Activated naive CD4-positive, alpha-beta T cell treated with anti-CD3 and anti-CD28 coated beads for 36 hours (primary cell): Measurements from ENCODE around the gene SPDYE3. TPM values are rescaled to one million over a fixed set of nuclear protein-coding genes. Genes with fewer than 3 reads are reported as not detected.
"Not testable (repeated sequence)": the region's sequence is repeated elsewhere in the genome, so short reads cannot be mapped to it uniquely, and the experiment has no call there.

Experiments
- CTCF ChIA-PET: fragments of 350-600 bp; sonication (Branson Sonifier 250); formaldehyde crosslinking; loops from one replicate; lab custom pipeline; 2021; ENCODE audit warnings: antibody characterized with exemption; lab: Charles Lee
- DNase-seq: peaks from one replicate; pipeline ENCODE4 v3.0.0-alpha.2; 2020
- H3K27ac Mint-ChIP-seq: one replicate; pipeline ENCODE4 v1.8.0; 2021; ENCODE audit warnings: mild to moderate bottlenecking, mixed read lengths
- H3K27me3 Mint-ChIP-seq: one replicate; pipeline ENCODE4 v1.8.0; 2021; ENCODE audit warnings: low read depth, mixed read lengths
- H3K36me3 Mint-ChIP-seq: one replicate; pipeline ENCODE4 v1.8.0; 2021; ENCODE audit warnings: low read depth, mixed read lengths
- H3K4me1 Mint-ChIP-seq: one replicate; pipeline ENCODE4 v1.8.0; 2021; ENCODE audit warnings: low read depth, mixed read lengths
- H3K4me3 Mint-ChIP-seq: one replicate; pipeline ENCODE4 v1.8.0; 2021; ENCODE audit warnings: mild to moderate bottlenecking, moderate library complexity, mixed read lengths
- H3K9me3 Mint-ChIP-seq: one replicate; pipeline ENCODE4 v1.8.0; 2021; ENCODE audit warnings: mixed read lengths
- intact Hi-C: fragments of 100-400 bp; cut with micrococcal nuclease; formaldehyde crosslinking; loops from one replicate; pipeline ENCODE4 v1.15.1; 2023
- total RNA-seq, 2 experiments: library from RNA; stranded (reverse); gene quantifications; one replicate each; pipeline ENCODE4 v1.2.3, GENCODE V29; 2021

The SPDYE3 gene
- total RNA-seq, 2 experiments from 2014 or later = not detected

DNA sequence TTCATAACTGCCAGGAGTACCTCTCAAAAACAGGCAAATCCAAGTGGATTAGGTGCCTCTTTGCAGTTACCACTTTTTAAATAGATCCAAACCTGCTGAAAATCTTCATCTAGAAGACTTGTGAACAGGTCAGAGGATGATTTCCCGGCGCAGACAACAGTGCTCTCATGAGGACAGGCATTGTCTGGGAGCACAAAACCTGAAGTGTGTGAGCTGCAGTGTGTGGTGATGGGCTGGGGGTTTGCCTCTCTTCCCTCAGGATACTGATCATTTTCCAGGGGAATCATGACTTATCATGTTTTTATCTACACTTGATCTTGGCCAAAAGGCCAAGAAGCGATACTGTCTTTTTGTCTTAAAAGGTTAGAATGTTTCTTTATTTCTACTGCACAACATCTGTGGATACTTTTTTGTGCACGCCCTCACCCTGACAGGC is 36.6 kb downstream of the SPDYE3 start:
- CTCF ChIA-PET = interaction anchor here (0.6 to 1.7 kb wide), 6 partner anchors 9 to 215 kb away, joined by 3 to 4 read pairs (median 3); no protein-coding TSS in a partner anchor
- peak overlapping the region; percentile 91 for H3K27ac Mint-ChIP-seq
- H3K4me3 Mint-ChIP-seq, DNase-seq, H3K9me3 Mint-ChIP-seq, H3K27me3 Mint-ChIP-seq: not testable (repeated sequence)
- H3K36me3 Mint-ChIP-seq = peaks cover 45% of the 10 kb centered on the region
- peaks cover 38% of the 10 kb centered on the region for H3K4me1 Mint-ChIP-seq
- intact Hi-C loops = loop anchor here (5.0 kb wide), 1 partner anchor 212 kb away; no protein-coding TSS in a partner anchor

DNA sequence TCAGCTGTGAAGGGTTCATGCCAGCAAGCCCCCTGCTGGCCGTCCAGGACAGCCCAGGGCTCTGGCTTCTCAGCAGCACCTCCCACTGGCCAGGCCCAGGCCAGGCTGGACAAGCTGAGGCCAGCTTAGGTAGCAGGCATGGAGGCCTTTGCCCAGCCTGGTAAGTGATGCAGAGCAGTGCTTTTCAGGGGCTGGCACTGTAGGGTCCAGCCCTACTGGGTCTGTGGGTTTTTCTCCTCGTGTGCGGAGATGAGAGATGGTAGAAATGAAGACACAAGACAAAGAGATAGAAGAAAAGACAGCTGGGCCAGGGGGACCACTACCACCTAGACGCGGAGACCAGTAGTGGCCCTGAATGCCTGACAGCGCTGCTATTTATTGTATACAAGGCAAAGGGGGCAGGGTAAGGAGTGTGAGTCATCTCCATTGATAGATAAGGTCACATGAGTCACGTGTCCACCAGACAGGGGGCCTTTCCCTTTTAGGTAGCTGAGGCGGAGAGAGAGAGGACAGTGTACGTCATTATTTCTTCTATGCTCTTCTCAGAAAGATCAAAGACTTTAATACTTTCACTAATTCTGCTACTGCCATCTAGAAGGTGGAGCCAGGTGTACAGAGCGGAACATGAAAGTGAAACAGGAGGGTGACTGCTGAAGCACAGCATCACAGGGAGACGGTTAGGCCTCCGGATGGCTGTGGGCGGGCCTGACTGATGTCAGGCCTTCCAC is 37.2 kb downstream of the SPDYE3 start:
- H3K4me3 Mint-ChIP-seq = peak overlapping the region; percentile 64

DNA sequence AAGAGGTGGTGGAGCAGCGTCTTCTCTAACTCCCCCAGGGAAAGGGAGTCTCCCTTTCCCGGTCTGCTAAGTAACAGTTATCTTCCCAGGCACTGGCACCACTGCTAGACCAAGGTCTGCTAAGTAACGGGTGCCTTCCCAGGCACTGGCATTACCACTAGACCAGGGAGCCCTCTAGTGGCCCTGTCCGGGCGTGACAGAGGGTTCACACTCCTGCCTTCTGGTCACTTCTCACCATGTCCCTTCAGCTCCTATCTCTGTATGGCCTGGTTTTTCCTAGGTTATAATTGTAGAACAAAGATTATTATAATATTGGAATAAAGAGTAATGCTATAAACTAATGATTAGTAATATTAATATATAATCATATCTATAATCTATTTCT is 37.8 kb downstream of the SPDYE3 start:
- H3K27me3 Mint-ChIP-seq = not testable (repeated sequence)
- H3K4me1 Mint-ChIP-seq = peaks cover 38% of the 10 kb centered on the region

More for the DNA sequence above, 37.2 kb downstream of the SPDYE3 start:
- not testable (repeated sequence) for H3K9me3 Mint-ChIP-seq, H3K27me3 Mint-ChIP-seq
- H3K27ac Mint-ChIP-seq = peak overlapping the region; percentile 91
- intact Hi-C loops = loop anchor here (1.0 to 5.0 kb wide), 3 partner anchors 123 to 212 kb away; no protein-coding TSS in a partner anchor
- CTCF ChIA-PET = interaction anchor here (0.6 to 1.7 kb wide), 8 partner anchors 10 to 218 kb away, joined by 3 to 4 read pairs (median 3); partner anchors contain the start of gene MBLAC1
- H3K36me3 Mint-ChIP-seq = peaks cover 46% of the 10 kb centered on the region
- H3K4me1 Mint-ChIP-seq = peaks cover 38% of the 10 kb centered on the region
- DNase-seq = peak; percentile 90

DNA sequence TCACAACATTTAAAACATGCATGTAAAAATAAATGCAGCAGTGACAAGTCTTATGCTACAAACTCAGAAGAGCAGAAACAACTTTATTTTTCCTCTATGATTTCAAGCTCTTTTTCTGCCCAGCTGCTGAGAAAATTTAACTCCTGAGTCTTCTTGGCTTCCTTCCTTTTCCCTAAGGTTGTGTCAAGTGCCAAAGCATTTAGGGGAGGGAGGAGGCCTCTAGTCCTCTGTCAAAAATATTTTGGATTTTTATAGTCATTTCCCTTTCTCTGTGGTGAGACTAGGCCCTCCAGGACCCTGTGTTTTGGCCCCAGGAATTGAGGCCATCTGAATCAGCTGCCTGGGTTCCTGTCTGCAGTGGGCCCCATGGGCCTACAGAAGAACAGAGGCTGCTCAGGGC is 39.4 kb downstream of the SPDYE3 start:
- Mint-ChIP-seq H3K27ac (peak overlapping the region; percentile 13), H3K4me3 (no peak overlapping the region)

More for the DNA sequence above, 37.8 kb downstream of the SPDYE3 start:
- Mint-ChIP-seq H3K27ac (peak overlapping the region; percentile 91), H3K36me3 (peaks cover 46% of the 10 kb centered on the region)
- not testable (repeated sequence) for H3K4me3 Mint-ChIP-seq, H3K9me3 Mint-ChIP-seq
- DNase-seq = peak; percentile 82
- CTCF ChIA-PET = interaction anchor here (0.6 to 2.2 kb wide), 6 partner anchors 51 to 218 kb away, joined by 3 to 10 read pairs (median 3); partner anchors contain the start of gene MBLAC1
- intact Hi-C loops = loop anchor here (1.0 to 5.0 kb wide), 2 partner anchors 124 to 138 kb away; no protein-coding TSS in a partner anchor

DNA sequence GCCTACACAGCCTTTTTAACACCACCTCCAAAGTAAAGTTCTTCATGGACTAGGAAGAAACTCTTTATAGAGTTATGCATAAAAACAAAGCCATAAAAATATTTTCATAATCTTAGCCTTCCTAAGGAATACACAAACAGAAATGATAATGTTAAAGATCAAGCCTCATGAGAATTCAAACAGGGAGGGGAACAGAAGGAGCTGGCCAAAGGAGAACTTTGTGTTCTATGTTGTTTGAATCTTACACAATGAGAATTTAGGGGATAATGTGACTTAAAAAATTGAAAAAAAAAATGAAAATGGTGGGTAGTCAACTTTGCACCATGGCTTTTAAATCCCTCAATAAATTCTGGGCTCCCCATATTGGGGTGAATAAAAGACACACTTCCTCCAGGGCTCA is 41.3 kb downstream of the SPDYE3 start:
- CTCF ChIA-PET = no interaction called here
- H3K27me3 Mint-ChIP-seq = no peaks in the 10 kb centered on the region
- H3K4me3 Mint-ChIP-seq = no peak overlapping the region

More for the DNA sequence above, 39.4 kb downstream of the SPDYE3 start:
- H3K9me3 Mint-ChIP-seq = no peaks in the 10 kb centered on the region
- H3K4me1 Mint-ChIP-seq = peaks cover 37% of the 10 kb centered on the region
- DNase-seq = no peak
- CTCF ChIA-PET = interaction anchor here (0.7 to 2.2 kb wide), 3 partner anchors 61 to 216 kb away, joined by 3 to 10 read pairs (median 3); no protein-coding TSS in a partner anchor
- H3K27me3 Mint-ChIP-seq = no peaks in the 10 kb centered on the region
- intact Hi-C loops = loop anchor here (5.0 kb wide), 1 partner anchor 140 kb away; no protein-coding TSS in a partner anchor
- H3K36me3 Mint-ChIP-seq = peaks cover 51% of the 10 kb centered on the region

DNA sequence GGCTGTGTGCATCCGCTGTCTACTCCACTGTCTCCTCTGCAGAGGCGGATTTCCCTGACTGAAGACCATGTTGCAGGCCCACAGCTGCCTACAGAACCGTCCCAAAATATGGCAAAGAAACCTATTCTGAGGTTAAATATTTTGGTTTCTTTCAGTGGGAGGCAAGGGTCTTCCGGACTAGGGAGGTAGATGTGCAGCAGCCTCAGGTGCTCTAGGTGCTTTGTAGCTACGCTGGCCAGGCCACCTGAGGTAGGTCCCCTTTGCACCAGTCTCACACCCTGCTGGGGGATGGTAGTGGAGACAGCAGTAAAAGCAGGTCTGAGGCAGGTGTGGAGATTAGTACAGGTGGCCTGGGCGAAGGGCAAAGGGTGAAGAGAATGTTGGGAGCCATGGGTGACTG is 42.3 kb downstream of the SPDYE3 start:
- H3K36me3 Mint-ChIP-seq = peaks cover 45% of the 10 kb centered on the region
- CTCF ChIA-PET = no interaction called here
- DNase-seq = no peak
- intact Hi-C loops = loop anchor here (5.0 kb wide), 1 partner anchor 142 kb away; no protein-coding TSS in a partner anchor
- H3K4me1 Mint-ChIP-seq = peaks cover 34% of the 10 kb centered on the region
- H3K4me3 Mint-ChIP-seq = no peak overlapping the region
- H3K9me3 Mint-ChIP-seq = no peaks in the 10 kb centered on the region
- no peak overlapping the region for H3K27ac Mint-ChIP-seq
- no peaks in the 10 kb centered on the region for H3K27me3 Mint-ChIP-seq

More for the DNA sequence above, 41.3 kb downstream of the SPDYE3 start:
- no peak for DNase-seq
- H3K9me3 Mint-ChIP-seq = no peaks in the 10 kb centered on the region
- peak overlapping the region; percentile 56 for H3K27ac Mint-ChIP-seq
- H3K4me1 Mint-ChIP-seq = peaks cover 40% of the 10 kb centered on the region
- H3K36me3 Mint-ChIP-seq = peaks cover 47% of the 10 kb centered on the region
- intact Hi-C loops = loop anchor here (5.0 kb wide), 1 partner anchor 142 kb away; no protein-coding TSS in a partner anchor

DNA sequence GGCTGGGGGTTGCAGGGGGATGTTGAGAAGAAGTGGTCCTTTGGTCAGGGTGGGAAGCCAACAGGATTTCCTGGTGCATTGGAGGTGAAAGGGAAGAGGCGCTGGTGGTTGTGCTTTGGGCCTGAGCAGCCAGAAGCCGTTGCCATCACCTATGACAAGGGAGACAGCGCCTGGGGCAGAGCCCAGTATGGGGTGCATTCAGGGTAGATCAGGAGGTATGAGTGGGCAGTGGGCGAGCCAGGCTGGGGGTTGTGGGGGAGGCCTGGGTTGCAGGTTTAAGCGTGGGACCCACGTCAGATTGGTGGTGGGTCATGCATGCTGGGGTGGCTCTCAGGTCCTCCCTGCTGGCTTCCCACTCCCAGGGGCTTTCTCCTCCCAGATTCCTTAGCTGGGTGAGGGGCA is 44.2 kb downstream of the SPDYE3 start:
- no peak for DNase-seq
- intact Hi-C loops = no loop called here
- no peaks in the 10 kb centered on the region for H3K9me3 Mint-ChIP-seq
- H3K4me1 Mint-ChIP-seq = peaks cover 28% of the 10 kb centered on the region
- CTCF ChIA-PET = interaction anchor here (1.0 kb wide), 1 partner anchor 218 kb away, joined by 3 read pairs; no protein-coding TSS in a partner anchor
- no peak overlapping the region for H3K27ac Mint-ChIP-seq
- H3K27me3 Mint-ChIP-seq = no peaks in the 10 kb centered on the region
- no peak overlapping the region for H3K4me3 Mint-ChIP-seq
- peaks cover 45% of the 10 kb centered on the region for H3K36me3 Mint-ChIP-seq

DNA sequence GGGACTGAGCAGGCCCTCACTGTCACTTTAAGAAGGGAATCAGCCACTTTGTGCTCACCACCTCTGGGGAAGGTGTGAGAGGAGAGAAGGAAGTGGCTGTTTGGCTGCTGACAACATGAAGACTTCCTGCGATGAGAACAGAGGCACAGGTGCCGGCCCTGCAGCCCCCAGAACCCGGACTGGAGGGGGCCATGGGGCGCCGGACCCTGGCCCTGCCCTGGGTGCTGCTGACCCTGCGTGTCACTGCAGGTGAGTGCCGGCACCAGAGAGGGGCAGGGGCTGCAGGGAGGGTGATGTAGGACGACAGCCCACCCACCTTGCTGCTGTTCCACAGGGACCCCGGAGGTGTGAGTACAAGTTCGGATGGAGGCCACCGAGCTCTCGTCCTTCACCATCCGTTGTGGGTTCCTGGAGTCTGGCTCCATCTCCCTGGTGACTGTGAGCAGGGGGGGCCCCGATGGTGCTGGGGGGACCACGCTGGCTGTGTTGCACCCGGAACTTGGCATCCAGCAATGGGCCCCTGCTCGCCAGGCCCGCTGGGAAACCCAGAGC is 44.8 kb downstream of the SPDYE3 start:
- not testable (repeated sequence) for H3K4me3 Mint-ChIP-seq

DNA sequence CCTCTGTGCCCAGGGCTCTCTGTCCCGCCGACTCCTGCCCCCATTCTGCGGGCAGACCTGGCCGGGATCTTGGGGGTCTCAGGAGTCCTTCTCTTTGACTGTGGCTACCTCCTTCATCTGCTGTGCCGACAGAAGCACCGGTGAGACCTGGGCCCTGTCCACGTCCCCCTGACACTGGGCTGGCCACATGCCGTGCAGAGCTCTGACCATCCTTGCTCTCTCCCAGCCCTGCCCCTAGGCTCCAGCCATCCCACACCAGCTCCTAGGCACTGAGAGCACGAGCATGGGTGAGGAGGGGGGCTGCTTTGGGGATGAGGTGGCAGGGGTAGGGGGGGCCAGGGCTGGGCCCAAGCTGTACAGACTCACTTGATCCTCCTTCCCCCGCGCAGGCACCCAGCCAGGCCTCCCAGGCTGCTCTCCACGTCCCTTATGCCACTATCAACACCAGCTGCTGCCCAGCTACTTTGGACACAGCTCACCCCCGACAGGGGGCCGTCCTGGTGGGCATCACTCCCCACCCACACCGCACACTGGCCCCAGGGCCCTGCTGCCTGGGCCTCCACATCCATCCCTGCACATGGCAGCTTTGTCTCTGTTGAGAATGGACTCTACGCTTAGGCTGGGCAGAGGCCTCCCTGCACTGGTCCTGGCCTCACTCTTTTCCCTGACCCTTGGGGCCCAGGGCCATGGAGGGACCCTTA is 45.6 kb downstream of the SPDYE3 start:
- H3K36me3 Mint-ChIP-seq = peaks cover 32% of the 10 kb centered on the region

More for the DNA sequence above, 44.8 kb downstream of the SPDYE3 start:
- DNase-seq, H3K27ac Mint-ChIP-seq, H3K27me3 Mint-ChIP-seq, intact Hi-C loops, H3K9me3 Mint-ChIP-seq: not testable (repeated sequence)
- Mint-ChIP-seq H3K36me3 (peaks cover 38% of the 10 kb centered on the region), H3K4me1 (peaks cover 28% of the 10 kb centered on the region)
- CTCF ChIA-PET = interaction anchor here (1.0 kb wide), 1 partner anchor 219 kb away, joined by 3 read pairs; no protein-coding TSS in a partner anchor

DNA sequence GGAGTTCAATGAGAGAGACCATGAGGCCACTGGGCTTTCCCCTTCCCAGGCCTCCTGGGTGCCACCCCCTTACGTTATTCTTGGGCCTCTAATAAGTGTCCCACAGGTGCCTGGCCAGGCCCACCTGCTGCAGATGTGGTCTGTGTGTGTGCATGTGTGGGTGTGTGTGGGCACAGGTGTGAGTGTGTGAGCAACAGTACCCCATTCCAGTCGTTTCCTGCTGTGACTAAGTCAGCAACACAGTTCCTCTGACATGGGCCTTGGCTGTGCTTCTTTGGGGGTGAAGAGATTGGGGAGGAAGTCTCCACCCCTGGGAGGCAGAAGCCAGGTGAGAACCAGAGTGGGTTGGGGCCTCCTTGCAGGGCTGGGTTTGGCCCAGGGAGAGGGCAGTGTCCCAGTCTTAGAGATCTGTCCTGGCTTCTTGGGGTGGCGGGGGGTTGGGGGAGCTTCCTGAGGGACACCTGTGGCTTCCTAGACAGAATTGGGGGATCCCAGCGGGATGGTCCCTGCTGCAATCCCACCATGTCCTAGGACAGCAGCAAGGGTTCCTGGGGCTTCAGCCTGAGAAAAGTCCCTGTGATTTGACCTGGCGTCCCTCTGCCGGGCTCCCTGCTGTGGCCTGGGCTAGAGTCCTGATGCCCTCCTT is 46.3 kb downstream of the SPDYE3 start:
- intact Hi-C loops = no loop called here
- peaks cover 33% of the 10 kb centered on the region for H3K36me3 Mint-ChIP-seq
- CTCF ChIA-PET = interaction anchor here (0.8 to 1.4 kb wide), 2 partner anchors 43 to 54 kb away, joined by 4 read pairs; no protein-coding TSS in a partner anchor
- no peak overlapping the region for H3K4me3 Mint-ChIP-seq
- H3K27ac Mint-ChIP-seq = no peak overlapping the region
- H3K9me3 Mint-ChIP-seq = no peaks in the 10 kb centered on the region
- H3K4me1 Mint-ChIP-seq = peaks cover 28% of the 10 kb centered on the region
- peak; percentile 50 for DNase-seq
- H3K27me3 Mint-ChIP-seq = no peaks in the 10 kb centered on the region

More for the DNA sequence above, 45.6 kb downstream of the SPDYE3 start:
- H3K27ac Mint-ChIP-seq = no peak overlapping the region
- H3K4me3 Mint-ChIP-seq = no peak overlapping the region
- no peaks in the 10 kb centered on the region for H3K27me3 Mint-ChIP-seq
- H3K9me3 Mint-ChIP-seq = no peaks in the 10 kb centered on the region
- DNase-seq = no peak
- intact Hi-C loops = no loop called here
- H3K4me1 Mint-ChIP-seq = peaks cover 28% of the 10 kb centered on the region
- CTCF ChIA-PET = interaction anchor here (1.4 kb wide), 1 partner anchor 54 kb away, joined by 4 read pairs; no protein-coding TSS in a partner anchor

DNA sequence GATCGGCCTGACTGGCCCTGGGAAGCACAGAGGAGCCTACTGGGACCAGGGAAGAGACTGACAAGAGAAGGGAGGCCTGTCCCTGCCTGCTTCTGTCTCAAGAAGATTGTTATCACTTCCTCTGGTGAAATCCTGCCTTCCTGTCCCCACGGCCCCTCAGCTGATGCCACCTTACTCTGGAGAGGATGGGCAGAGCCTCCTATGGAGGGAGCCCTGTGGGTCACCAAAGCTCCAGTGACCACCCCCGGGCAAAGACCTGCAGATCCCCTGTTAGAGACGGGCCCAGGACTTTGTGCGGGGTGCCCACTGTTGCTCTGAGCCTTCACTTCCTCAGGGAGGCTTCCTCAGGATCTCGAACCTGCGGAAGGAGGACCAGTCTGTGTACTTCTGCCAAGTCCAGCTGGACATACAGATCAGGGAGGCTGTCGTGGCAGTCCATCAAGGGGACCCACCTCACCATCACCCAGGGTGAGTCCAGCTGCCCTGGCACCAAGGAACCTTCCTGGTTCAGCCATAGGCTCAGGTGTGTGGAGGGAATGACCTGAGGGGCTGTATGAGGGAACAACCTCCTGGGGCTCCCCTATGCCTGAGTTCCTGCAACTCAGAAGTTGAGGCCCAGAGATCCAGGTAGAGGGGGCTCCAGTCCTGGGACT is 49.0 kb downstream of the SPDYE3 start:
- Mint-ChIP-seq H3K4me1 (peaks cover 20% of the 10 kb centered on the region), H3K9me3 (no peaks in the 10 kb centered on the region), H3K4me3 (no peak overlapping the region), H3K27me3 (no peaks in the 10 kb centered on the region), H3K36me3 (peaks cover 32% of the 10 kb centered on the region), H3K27ac (no peak overlapping the region)
- intact Hi-C loops = no loop called here
- CTCF ChIA-PET = interaction anchor here (1.7 kb wide), 1 partner anchor 224 kb away, joined by 6 read pairs; no protein-coding TSS in a partner anchor
- no peak for DNase-seq
